ENCODE data around the gene XXYLT1.
"Not testable (repeated sequence)": the region's sequence is repeated elsewhere in the genome, so short reads cannot be mapped to it uniquely, and the experiment has no call there.

XXYLT1 gene

GRCh38 chr3:195226445-195226844 is 44.5 kb downstream of the XXYLT1 start:
- no peak for DNase-seq

- no peak for DNase-seq
Observed at GRCh38 chr3:195224980-195225580, 45.9 kb downstream of the XXYLT1 start.

- DNase-seq: no peak
Observed at GRCh38 chr3:195224156-195224979, 46.6 kb downstream of the XXYLT1 start.

GRCh38 chr3:195221876-195222617 is 48.9 kb downstream of the XXYLT1 start:
- no peak for DNase-seq

GRCh38 chr3:195221015-195221853 is 49.7 kb downstream of the XXYLT1 start:
- DNase-seq: no peak

- DNase-seq: no peak
Observed at GRCh38 chr3:195219351-195220230, 51.4 kb downstream of the XXYLT1 start.

- not testable (repeated sequence) for DNase-seq
Observed at GRCh38 chr3:195218331-195218730, 52.6 kb downstream of the XXYLT1 start.

GRCh38 chr3:195215576-195215975 is 55.4 kb downstream of the XXYLT1 start:
- not testable (repeated sequence) for DNase-seq

GRCh38 chr3:195214381-195214780 is 56.6 kb downstream of the XXYLT1 start:
- DNase-seq: no peak

GRCh38 chr3:195213639-195214315 is 57.2 kb downstream of the XXYLT1 start:
- DNase-seq: no peak

GRCh38 chr3:195212749-195213375 is 58.1 kb downstream of the XXYLT1 start:
- no peak for DNase-seq

- no peak for DNase-seq
Observed at GRCh38 chr3:195212033-195212748, 58.8 kb downstream of the XXYLT1 start.

- DNase-seq: no peak
Observed at GRCh38 chr3:195210266-195210973, 60.5 kb downstream of the XXYLT1 start.

GRCh38 chr3:195209847-195210265 is 61.1 kb downstream of the XXYLT1 start:
- no peak for DNase-seq

- DNase-seq: no peak
Observed at GRCh38 chr3:195209083-195209846, 61.7 kb downstream of the XXYLT1 start.

GRCh38 chr3:195208631-195209030 is 62.3 kb downstream of the XXYLT1 start:
- DNase-seq: no peak

- DNase-seq: no peak
Observed at GRCh38 chr3:195208183-195208582, 62.8 kb downstream of the XXYLT1 start.

- no peak for DNase-seq
Observed at GRCh38 chr3:195207731-195208130, 63.2 kb downstream of the XXYLT1 start.
